ENCODE measurements around the gene CCDC91. TPM values are rescaled to one million over a fixed set of nuclear protein-coding genes. Genes with fewer than 3 reads are reported as not detected.

Gene CCDC91
- total and polyA plus RNA-seq, 2 of the 4 experiments (the other 2 are of a cell fraction) = 8.6 to 14.7 TPM

DNA sequence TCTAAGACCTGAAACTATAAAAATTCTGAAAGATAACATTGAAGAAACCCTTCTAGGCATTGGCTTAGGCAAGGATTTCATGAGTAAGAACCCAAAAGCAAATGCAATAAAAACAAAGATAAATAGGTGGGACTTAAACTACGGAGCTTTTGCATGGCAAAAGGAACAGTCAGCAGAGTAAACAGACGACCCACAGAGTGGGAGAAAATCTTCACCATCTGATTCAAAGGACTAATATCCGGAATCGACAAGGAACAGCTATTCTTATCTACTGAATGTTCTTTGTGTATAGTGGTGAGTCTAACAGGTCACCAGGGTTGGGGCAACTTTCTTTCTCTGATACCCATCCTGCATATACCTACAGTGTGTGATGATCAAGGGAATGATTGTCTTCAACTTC is 198.6 kb downstream of the CCDC91 start:
- H3K9me1 ChIP-seq (ENCODE audit: insufficient read depth, low read length) = no peaks in the 10 kb centered on the region
- H3K23ac ChIP-seq (ENCODE audit: low read depth, low read length) = no peak overlapping the region
- TF ChIP-seq, protein P1, sequence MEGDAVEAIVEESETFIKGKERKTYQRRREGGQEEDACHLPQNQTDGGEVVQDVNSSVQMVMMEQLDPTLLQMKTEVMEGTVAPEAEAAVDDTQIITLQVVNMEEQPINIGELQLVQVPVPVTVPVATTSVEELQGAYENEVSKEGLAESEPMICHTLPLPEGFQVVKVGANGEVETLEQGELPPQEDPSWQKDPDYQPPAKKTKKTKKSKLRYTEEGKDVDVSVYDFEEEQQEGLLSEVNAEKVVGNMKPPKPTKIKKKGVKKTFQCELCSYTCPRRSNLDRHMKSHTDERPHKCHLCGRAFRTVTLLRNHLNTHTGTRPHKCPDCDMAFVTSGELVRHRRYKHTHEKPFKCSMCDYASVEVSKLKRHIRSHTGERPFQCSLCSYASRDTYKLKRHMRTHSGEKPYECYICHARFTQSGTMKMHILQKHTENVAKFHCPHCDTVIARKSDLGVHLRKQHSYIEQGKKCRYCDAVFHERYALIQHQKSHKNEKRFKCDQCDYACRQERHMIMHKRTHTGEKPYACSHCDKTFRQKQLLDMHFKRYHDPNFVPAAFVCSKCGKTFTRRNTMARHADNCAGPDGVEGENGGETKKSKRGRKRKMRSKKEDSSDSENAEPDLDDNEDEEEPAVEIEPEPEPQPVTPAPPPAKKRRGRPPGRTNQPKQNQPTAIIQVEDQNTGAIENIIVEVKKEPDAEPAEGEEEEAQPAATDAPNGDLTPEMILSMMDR (conservative IDR thresholded peaks at IDR 0.05; ENCODE audit: low read depth, low read length) = no peak
- TF ChIP-seq MAFK (IDR thresholded peaks at IDR 0.05; ENCODE audit: low read depth, low read length) = no peak
- no peak overlapping the region for H2AK9ac ChIP-seq (replicated peaks; ENCODE audit: low read depth, low read length, poor library complexity)
- no peak overlapping the region for H3K4me2 ChIP-seq (ENCODE audit: low read depth, low read length)
- WGBS, 2 experiments (ENCODE audit: extremely low coverage in 2 of 2, insufficient read length in 1 of 2) = no CpG with 5 or more reads among the region's 4 CpGs
- DNase-seq = no peak
- ChIA-PET POLR2A (ENCODE audit: unreplicated experiment) (no interaction called here), CTCF (no interaction called here)
- no peak overlapping the region for H3K4ac ChIP-seq (ENCODE audit: low read depth, low read length)
- in situ Hi-C loops (cut with MboI; ENCODE audit: low sequenced_read_pairs) = no loop called here
- H3K79me1 ChIP-seq (ENCODE audit: low read depth in 1 of 2, low read length in 2 of 2) = no peaks in the 10 kb centered on the region
- ATAC-seq (ENCODE audit: low read depth) = no peak
- H2BK120ac ChIP-seq (ENCODE audit: low read depth, low read length) = no peak overlapping the region
- H3K56ac ChIP-seq (ENCODE audit: extremely low read depth, insufficient read depth, low read length) = no peak overlapping the region
- no TSS peak for BruUV-seq (replicated peaks)
- H4K91ac ChIP-seq (ENCODE audit: insufficient read depth, low read depth, low read length) = no peak overlapping the region
- H3K36me3 ChIP-seq (ENCODE audit: control insufficient read depth, insufficient read depth, low read length) = no peaks in the 10 kb centered on the region
- no peak overlapping the region for H3K9ac ChIP-seq (ENCODE audit: low read depth, low read length)
- no peaks in the 10 kb centered on the region for H3K27me3 ChIP-seq (ENCODE audit: control insufficient read depth, insufficient read depth, low read length)
- no peak overlapping the region for H3K4me3 ChIP-seq (ENCODE audit: insufficient read depth, low read depth, low read length)
- intact Hi-C loops (cut with micrococcal nuclease) = no loop called here
- H3K27ac ChIP-seq (ENCODE audit: insufficient read depth, low read length) = no peak overlapping the region
- H2AK5ac ChIP-seq (ENCODE audit: low read depth, low read length) = no peak overlapping the region
- dilution Hi-C loops (cut with HindIII; ENCODE audit: low sequenced_read_pairs, unreplicated experiment) = no loop called here
- H4K20me1 ChIP-seq (ENCODE audit: insufficient read depth, low read length) = no peaks in the 10 kb centered on the region
- no peak overlapping the region for H4K8ac ChIP-seq (ENCODE audit: low read depth in 2 of 2, low read length in 2 of 2)
- H2AFZ ChIP-seq (replicated peaks; ENCODE audit: low read length, poor library complexity) = no peak overlapping the region
- H3K18ac ChIP-seq (ENCODE audit: low read depth, low read length) = no peak overlapping the region
- H3K14ac ChIP-seq (replicated peaks; ENCODE audit: low read depth, low read length) = no peak overlapping the region
- H3K9me3 ChIP-seq (ENCODE audit: control insufficient read depth, insufficient read depth, low read length) = no peaks in the 10 kb centered on the region
- no peak overlapping the region for H4K5ac ChIP-seq (ENCODE audit: low read depth, low read length)
- H2BK15ac ChIP-seq (ENCODE audit: low read depth, low read length) = no peak overlapping the region
- H3K4me1 ChIP-seq (ENCODE audit: control insufficient read depth, insufficient read depth, low read length) = no peaks in the 10 kb centered on the region
- no peak overlapping the region for H2BK20ac ChIP-seq (ENCODE audit: low read depth, low read length)
- no peak overlapping the region for H2BK5ac ChIP-seq (ENCODE audit: low read depth, low read length, poor library complexity, severe bottlenecking)

Data from IMR-90 (cell line).